Measurements from ENCODE around the gene RABGAP1L. TPM values are rescaled to one million over a fixed set of nuclear protein-coding genes. Genes with fewer than 3 reads are reported as not detected.

The RABGAP1L gene
- total RNA-seq, 4 donors from 2014 or later, result 48.2 to 102 (median 59.1) TPM

DNA sequence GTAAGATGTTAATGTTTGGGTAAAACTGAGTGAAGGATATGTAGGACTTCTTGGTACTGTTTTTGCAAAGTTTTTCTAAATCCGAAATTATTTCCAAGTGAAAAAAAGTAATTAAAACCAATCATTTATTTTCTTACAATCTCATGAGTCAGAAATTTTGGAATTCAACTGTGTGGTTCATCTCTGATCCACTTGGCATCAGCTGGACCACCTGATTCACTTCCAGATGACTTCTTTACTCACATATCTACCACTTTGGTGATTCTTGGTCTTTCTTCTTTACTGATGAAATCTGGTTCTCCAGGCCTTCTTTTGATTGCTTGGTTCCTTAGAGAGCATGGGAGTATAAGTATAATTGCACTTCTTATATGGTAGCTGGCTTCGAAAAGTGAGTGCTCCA, 585.6 kb downstream of the RABGAP1L start:
- no peak overlapping the region for H3K27ac ChIP-seq
- H3K4me3 ChIP-seq, result no peak overlapping the region
- no peak for DNase-seq (ENCODE audit: low spot score in 2 of 2)
- no peaks in the 10 kb centered on the region for H3K27me3 ChIP-seq
- TF ChIP-seq EP300 (IDR thresholded peaks at IDR 0.05) (no peak), POLR2AphosphoS5 (IDR thresholded peaks at IDR 0.05) (no peak)
- 79% methylated on average over 2 of the region's 2 CpGs for WGBS
- no peaks in the 10 kb centered on the region for H3K4me1 ChIP-seq
- no peaks in the 10 kb centered on the region for H3K9me3 ChIP-seq
- H3K36me3 ChIP-seq, result no peaks in the 10 kb centered on the region

- no peaks in the 10 kb centered on the region for H3K36me3 ChIP-seq
- H3K4me3 ChIP-seq, result no peak overlapping the region
- TF ChIP-seq, protein P1, sequence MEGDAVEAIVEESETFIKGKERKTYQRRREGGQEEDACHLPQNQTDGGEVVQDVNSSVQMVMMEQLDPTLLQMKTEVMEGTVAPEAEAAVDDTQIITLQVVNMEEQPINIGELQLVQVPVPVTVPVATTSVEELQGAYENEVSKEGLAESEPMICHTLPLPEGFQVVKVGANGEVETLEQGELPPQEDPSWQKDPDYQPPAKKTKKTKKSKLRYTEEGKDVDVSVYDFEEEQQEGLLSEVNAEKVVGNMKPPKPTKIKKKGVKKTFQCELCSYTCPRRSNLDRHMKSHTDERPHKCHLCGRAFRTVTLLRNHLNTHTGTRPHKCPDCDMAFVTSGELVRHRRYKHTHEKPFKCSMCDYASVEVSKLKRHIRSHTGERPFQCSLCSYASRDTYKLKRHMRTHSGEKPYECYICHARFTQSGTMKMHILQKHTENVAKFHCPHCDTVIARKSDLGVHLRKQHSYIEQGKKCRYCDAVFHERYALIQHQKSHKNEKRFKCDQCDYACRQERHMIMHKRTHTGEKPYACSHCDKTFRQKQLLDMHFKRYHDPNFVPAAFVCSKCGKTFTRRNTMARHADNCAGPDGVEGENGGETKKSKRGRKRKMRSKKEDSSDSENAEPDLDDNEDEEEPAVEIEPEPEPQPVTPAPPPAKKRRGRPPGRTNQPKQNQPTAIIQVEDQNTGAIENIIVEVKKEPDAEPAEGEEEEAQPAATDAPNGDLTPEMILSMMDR (IDR thresholded peaks at IDR 0.05), result no peak
- TF ChIP-seq POLR2A (IDR thresholded peaks at IDR 0.05) (no peak), EP300 (IDR thresholded peaks at IDR 0.05) (no peak), POLR2AphosphoS5 (IDR thresholded peaks at IDR 0.05) (no peak)
- H3K27ac ChIP-seq, result no peak overlapping the region
- no peaks in the 10 kb centered on the region for H3K4me1 ChIP-seq
- 71% methylated on average over 2 of the region's 2 CpGs for WGBS
- H3K27me3 ChIP-seq, result no peaks in the 10 kb centered on the region
- no peaks in the 10 kb centered on the region for H3K9me3 ChIP-seq
- no peak for DNase-seq (ENCODE audit: low spot score in 2 of 2)
Observed at GRCh38 chr1:174746024-174746808, 586.9 kb downstream of the RABGAP1L start.

- H3K4me3 ChIP-seq, result no peak overlapping the region
- no peak for DNase-seq (ENCODE audit: low spot score in 2 of 2)
- no peaks in the 10 kb centered on the region for H3K4me1 ChIP-seq
- H3K9me3 ChIP-seq, result no peaks in the 10 kb centered on the region
- no peak overlapping the region for H3K27ac ChIP-seq
- no peaks in the 10 kb centered on the region for H3K36me3 ChIP-seq
- H3K27me3 ChIP-seq, result no peaks in the 10 kb centered on the region
- no peak for TF ChIP-seq POLR2A (IDR thresholded peaks at IDR 0.05)
Observed at GRCh38 chr1:174747613-174748012, 588.3 kb downstream of the RABGAP1L start.

GRCh38 chr1:174748586-174748985, 589.3 kb downstream of the RABGAP1L start:
- TF ChIP-seq POLR2AphosphoS5 (IDR thresholded peaks at IDR 0.05) (no peak), POLR2A (IDR thresholded peaks at IDR 0.05) (no peak), EP300 (IDR thresholded peaks at IDR 0.05) (no peak)
- TF ChIP-seq, protein P1 (IDR thresholded peaks at IDR 0.05), result no peak
- Histone ChIP-seq H3K27me3 (no peaks in the 10 kb centered on the region), H3K4me3 (no peak overlapping the region), H3K27ac (no peak overlapping the region), H3K9me3 (no peaks in the 10 kb centered on the region), H3K36me3 (no peaks in the 10 kb centered on the region), H3K4me1 (no peaks in the 10 kb centered on the region)
- 95% methylated on average over 7 of the region's 7 CpGs for WGBS
- no peak for DNase-seq (ENCODE audit: low spot score in 2 of 2)

DNA sequence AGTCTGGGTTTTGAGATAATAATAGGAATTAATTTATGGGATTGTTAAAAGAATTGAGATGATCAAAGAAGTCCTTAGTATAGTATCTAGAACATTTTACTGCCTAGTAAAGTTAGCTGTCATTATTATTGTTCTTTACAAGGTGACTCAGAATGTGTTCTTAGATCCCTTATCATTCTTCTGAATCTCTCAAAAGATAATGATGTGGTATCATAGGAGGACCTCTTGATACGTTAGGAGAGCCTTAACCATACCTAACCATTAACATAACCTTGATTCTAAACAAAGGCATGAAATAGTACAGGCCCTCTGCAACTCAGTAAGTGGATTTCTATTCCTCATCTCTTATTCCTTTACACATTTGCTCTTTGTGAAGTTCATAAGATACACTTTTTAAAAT, 593.8 kb downstream of the RABGAP1L start:
- no peaks in the 10 kb centered on the region for H3K36me3 ChIP-seq
- 56% methylated on average over 1 of the region's 1 CpG for WGBS
- DNase-seq (ENCODE audit: low spot score in 2 of 2), result no peak
- H3K4me3 ChIP-seq, result no peak overlapping the region
- no peak overlapping the region for H3K27ac ChIP-seq
- H3K9me3 ChIP-seq, result no peaks in the 10 kb centered on the region
- TF ChIP-seq POLR2A (IDR thresholded peaks at IDR 0.05) (no peak), EP300 (IDR thresholded peaks at IDR 0.05) (no peak), POLR2AphosphoS5 (IDR thresholded peaks at IDR 0.05) (no peak)
- TF ChIP-seq, protein P1 (IDR thresholded peaks at IDR 0.05), result no peak
- no peaks in the 10 kb centered on the region for H3K4me1 ChIP-seq
- H3K27me3 ChIP-seq, result no peaks in the 10 kb centered on the region

DNA sequence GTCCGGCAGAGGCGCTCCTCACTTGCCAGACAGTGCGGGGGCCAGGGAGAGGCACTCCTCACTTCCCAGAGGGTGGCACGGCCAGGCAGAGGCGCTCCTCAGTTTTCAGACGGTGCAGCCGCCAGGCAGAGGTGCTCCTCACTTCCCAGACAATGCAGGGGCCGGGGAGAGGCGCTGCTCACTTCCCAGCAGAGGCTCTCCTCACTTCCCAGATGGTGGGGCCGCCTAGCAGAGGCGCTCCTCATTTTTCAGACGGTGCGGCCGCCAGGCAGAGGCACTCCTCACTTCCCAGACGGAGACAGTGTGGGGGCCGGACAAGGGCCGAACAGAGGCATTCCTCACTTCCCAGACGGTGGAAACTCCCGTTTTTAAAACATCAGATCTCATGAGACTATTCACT, 602.0 kb downstream of the RABGAP1L start:
- DNase-seq (ENCODE audit: low spot score in 2 of 2), result no peak
- no peak overlapping the region for H3K27ac ChIP-seq
- no peaks in the 10 kb centered on the region for H3K27me3 ChIP-seq
- H3K9me3 ChIP-seq, result no peaks in the 10 kb centered on the region
- H3K4me3 ChIP-seq, result no peak overlapping the region
- no peak for TF ChIP-seq EP300 (IDR thresholded peaks at IDR 0.05)
- no peak for TF ChIP-seq POLR2AphosphoS5 (IDR thresholded peaks at IDR 0.05)
- WGBS, result 89% methylated on average over 19 of the region's 19 CpGs
- H3K36me3 ChIP-seq, result no peaks in the 10 kb centered on the region
- H3K4me1 ChIP-seq, result no peaks in the 10 kb centered on the region
